ENCODE results near the gene IRAK2.
"Not testable (repeated sequence)": the region's sequence is repeated elsewhere in the genome, so short reads cannot be mapped to it uniquely, and the experiment has no call there.

IRAK2 gene

GRCh38 chr3:10248984-10249748 lies 84.4 kb downstream of the IRAK2 start:
- DNase-seq (ENCODE audit: low spot score) (peak; percentile 26), FAIRE-seq (no peak)

GRCh38 chr3:10249833-10250232 lies 85.1 kb downstream of the IRAK2 start:
- FAIRE-seq = no peak
- no peak for DNase-seq (ENCODE audit: low spot score)

DNA sequence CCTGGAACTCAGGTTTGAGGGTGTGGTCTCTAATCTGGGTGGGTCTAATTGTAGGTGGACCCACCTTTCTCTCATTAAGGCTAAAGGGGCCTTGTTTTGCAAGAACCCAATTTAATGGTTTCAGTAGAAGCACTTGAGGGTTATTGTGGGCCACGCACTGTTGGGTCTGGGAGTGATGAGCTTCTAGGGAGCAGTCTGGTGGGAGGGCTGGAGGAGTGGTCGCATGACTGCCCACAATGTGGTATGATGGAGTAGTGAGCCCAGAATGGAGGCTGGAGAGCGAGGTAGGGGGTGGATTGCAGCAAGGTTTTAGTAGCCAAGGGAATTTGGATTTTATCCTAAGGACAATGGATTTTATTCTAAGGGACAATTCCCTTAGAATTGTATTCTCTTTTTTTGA lies 86.3 kb downstream of the IRAK2 start:
- FAIRE-seq (no peak), DNase-seq (ENCODE audit: low spot score) (no peak)

DNA sequence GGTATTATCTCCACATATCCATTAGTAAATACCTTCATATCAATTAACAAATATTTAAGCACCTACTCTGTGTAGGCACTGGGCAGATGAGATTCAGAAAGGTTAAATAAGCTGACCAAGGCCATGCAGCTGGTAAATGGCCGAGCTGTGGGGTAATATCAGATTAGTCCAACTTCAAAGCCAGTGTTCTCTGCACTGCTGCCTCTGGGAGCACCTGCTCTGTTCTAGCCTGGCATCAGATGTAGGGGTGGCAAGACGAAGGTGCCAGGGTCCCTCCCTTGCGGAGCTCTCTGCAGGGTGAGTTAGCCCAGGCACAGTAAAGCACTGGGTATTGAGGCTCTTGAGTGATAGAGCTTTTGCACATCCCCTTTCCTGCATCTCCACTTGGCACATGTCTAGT lies 89.0 kb downstream of the IRAK2 start:
- DNase-seq (ENCODE audit: low spot score) = no peak
- no peak for FAIRE-seq

DNA sequence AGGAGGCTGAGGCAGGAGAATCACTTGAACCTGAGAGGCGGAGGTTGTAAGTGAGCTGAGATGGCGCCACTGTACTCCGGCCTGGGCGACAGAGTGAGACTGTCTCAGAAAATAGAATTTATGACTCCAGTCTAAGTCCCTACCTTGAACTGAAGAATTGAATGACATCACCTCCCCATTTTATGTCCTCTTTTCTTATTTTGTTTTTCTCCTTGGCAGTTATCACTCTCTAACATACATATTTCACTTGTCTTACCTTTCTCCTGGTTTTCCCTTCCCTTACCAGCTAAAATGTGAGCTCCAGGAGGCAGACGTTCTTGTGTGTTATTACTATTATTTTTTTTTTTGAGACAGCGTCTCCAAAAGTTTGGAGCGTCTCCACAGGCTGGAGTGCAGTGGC lies 91.1 kb downstream of the IRAK2 start:
- FAIRE-seq = no peak

DNA sequence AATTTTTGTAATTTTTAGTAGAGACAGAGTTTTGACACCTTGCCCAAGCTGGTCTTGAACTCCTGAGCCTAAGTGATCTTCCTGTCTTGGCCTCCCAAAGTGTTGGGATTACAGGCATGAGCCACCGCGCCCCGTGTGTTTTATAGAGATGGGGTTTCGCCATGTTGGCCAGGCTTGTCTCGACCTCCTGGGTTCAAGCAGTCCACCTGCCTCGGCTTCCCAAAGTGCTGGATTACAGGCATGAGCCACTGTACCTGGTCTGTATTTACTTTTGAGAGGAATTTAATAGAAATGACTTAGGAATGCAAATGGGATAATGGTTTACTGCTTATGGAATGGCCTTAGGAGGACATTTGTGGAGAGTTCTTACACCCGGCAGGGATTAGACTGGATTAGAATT lies 94.3 kb downstream of the IRAK2 start:
- FAIRE-seq = no peak
- DNase-seq (ENCODE audit: low spot score) = no peak

More for the DNA sequence above, 91.1 kb downstream of the IRAK2 start:
- no peak for DNase-seq (ENCODE audit: low spot score)

DNA sequence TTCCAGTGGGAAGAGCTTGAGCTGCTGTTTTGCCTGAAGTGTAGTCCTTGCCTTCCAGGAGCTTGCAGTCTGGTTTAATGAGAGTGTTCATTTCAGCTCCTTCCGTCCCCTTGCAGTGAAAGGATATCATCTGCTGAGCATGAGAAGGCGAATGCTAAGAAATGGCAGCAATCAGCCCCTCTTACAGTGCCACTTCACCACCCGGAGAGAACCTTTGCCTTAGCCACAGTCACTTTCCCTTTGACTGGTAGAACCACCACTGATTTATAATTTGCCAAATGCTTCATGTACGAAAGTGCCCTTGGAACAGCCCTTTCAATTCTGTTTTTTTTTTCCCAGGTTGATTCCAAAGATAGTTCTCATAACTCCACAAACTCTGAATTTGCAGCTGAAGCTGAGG lies 95.1 kb downstream of the IRAK2 start:
- no peak for DNase-seq (ENCODE audit: low spot score)
- no peak for FAIRE-seq

- FAIRE-seq (no peak), DNase-seq (ENCODE audit: low spot score) (no peak)
Measured at GRCh38 chr3:10260211-10260701, 95.5 kb downstream of the IRAK2 start.

GRCh38 chr3:10262027-10262426 lies 97.3 kb downstream of the IRAK2 start:
- DNase-seq (ENCODE audit: low spot score) (no peak), FAIRE-seq (no peak)

GRCh38 chr3:10263646-10264363 lies 99.1 kb downstream of the IRAK2 start:
- DNase-seq (ENCODE audit: low spot score) (peak; percentile 58), FAIRE-seq (no peak)

- no peak for DNase-seq (ENCODE audit: low spot score)
Measured at GRCh38 chr3:10265833-10266232, 101.1 kb downstream of the IRAK2 start.

DNA sequence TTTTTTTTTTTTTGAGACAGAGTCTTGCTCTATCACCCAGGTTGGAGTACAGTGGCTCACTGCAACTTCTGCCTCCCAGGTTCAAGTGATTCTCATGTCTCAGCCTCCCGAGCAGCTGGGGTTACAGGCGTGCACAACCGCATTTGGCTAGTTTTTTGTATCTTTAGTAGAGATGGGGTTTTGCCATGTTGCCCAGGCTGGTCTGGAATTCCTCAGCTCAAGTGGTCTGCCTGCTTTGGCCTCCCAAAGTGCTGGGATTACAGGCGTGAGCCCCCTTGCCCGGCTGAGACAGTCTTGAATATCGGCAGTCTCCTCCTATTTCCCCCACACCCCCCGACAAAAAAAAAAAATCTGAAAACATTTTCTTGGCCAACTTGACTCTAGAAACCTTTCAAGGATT lies 102.2 kb downstream of the IRAK2 start:
- not testable (repeated sequence) for DNase-seq (ENCODE audit: low spot score); FAIRE-seq

More at GRCh38 chr3:10265833-10266232, 101.1 kb downstream of the IRAK2 start:
- no peak for FAIRE-seq

DNA sequence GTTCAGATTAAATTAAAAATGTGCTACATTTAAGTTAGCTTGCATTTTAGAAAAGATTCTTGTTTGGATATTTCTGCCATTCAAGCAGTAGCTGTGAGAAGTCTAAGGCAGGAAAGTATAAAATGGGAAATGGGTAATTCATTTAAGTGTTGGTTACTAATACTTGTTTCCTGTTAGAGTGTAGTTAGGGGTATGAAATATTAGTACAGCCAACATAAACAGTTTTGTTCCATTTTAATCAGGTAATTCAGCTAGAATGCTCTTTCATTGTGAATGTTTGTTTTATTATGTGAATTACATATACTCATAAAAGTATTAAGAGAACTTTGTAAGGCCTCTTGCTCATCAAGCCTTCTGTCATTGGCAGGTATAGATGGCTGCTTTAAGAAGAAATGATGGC lies 103.4 kb downstream of the IRAK2 start:
- DNase-seq (ENCODE audit: low spot score) (no peak), FAIRE-seq (no peak)

GRCh38 chr3:10268930-10269329 lies 104.2 kb downstream of the IRAK2 start:
- FAIRE-seq = no peak
- no peak for DNase-seq (ENCODE audit: low spot score)

GRCh38 chr3:10269443-10269842 lies 104.7 kb downstream of the IRAK2 start:
- FAIRE-seq = no peak
- no peak for DNase-seq (ENCODE audit: low spot score)

GRCh38 chr3:10272476-10272875 lies 107.8 kb downstream of the IRAK2 start:
- not testable (repeated sequence) for FAIRE-seq; DNase-seq (ENCODE audit: low spot score)

GRCh38 chr3:10272977-10273376 lies 108.3 kb downstream of the IRAK2 start:
- DNase-seq (ENCODE audit: low spot score) (no peak), FAIRE-seq (no peak)

GRCh38 chr3:10273702-10274305 lies 109.1 kb downstream of the IRAK2 start:
- FAIRE-seq = no peak
- no peak for DNase-seq (ENCODE audit: low spot score)

- no peak for FAIRE-seq
- DNase-seq (ENCODE audit: low spot score) = no peak
Measured at GRCh38 chr3:10274601-10275000, 109.9 kb downstream of the IRAK2 start.

DNA sequence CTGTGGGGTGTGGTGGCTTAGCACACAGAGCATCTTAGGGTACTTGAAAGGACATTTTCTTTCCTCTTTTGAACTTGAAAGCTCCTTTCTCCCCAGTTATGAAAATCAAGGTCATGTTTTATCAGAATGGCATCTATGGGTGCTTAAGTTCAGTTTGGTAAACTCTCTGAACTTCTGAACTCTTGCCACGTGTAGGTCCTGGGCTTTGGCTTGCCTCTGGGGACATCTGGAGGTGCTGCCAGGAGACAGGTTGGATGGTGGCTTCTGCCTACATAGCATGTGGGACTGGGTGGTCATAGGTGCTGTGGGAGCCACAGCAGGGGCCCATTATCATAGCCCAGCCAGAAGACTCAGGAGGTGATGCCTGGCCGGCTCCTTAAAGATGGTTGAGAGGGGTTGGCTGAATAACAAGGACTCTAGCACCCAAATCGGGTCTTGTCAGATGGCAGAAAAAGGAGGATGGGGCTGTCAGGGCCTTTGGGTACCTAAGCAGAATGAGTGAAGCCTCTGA lies 112.5 kb downstream of the IRAK2 start:
- FAIRE-seq (no peak), DNase-seq (ENCODE audit: low spot score) (no peak)

DNA sequence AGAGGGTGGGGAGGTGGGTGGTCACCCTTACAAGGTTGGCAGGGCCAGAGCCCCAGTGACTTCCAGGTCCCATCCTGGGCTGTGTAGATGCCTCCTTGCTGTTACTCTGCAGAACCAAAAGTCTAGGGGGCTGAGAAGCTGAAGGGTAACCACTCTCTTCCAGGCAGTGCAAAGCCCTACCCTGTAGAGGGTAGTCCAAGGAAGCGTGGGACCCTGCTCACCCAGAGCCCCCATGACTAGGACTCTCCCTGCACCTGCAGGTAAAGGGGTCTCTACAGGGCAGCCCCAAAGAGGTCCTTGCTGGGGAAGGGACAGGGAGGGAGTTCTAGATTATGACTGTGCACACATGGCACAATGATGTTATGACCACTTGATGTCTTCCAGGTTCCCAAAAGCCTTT lies 113.8 kb downstream of the IRAK2 start:
- DNase-seq (ENCODE audit: low spot score) (no peak), FAIRE-seq (no peak)
